GM06990 (cell line): ENCODE data around the gene ZNF823.

Experiments
- DNase-seq: peaks from one replicate; pipeline ENCODE4 v3.0.0-alpha.2; 2011; ENCODE audit not compliant: insufficient read length; ENCODE audit errors: extremely low read depth
- H3K27me3 ChIP-seq: replicated peaks from 2 replicates; pipeline ENCODE4 v1.6.0; 2011; ENCODE audit warnings: low read length; ENCODE audit not compliant: control insufficient read depth, insufficient read depth
- H3K36me3 ChIP-seq: 2 replicates; pipeline ENCODE4 v1.5.1; 2011; ENCODE audit warnings: low read length; ENCODE audit not compliant: control insufficient read depth, insufficient read depth
- H3K4me3 ChIP-seq: replicated peaks from 2 replicates; pipeline ENCODE4 v1.5.1; 2011; ENCODE audit warnings: low read depth, mild to moderate bottlenecking, control low read depth, low read length
- CTCF ChIP-seq: IDR thresholded peaks from 2 replicates; pipeline ENCODE4 v1.5.1; 2011; ENCODE audit warnings: low read length, control low read depth, mild to moderate bottlenecking, inconsistent platforms; ENCODE audit not compliant: insufficient read depth, poor library complexity, severe bottlenecking

The ZNF823 gene

DNA sequence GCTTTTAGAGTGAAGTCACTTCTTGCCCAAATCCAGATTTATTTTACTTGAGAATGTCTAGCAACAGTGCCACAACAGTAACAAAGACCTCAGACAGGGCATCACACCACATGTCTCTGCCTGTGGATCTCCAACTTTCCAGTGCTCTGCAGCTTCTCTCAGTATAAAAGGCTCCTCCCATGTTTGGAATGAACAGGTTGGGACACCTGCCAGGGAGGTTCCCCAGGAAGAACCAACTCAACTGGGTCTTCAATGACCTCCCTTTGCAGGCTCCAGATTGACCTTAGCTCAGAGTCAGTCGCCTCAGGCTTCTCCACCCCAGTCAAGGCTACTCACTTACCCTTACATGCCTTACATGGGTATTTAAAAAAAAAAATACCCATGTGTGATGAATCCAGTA lies 3.4 kb downstream of the ZNF823 start:
- no peaks in the 10 kb centered on the region for H3K36me3 ChIP-seq
- no peaks in the 10 kb centered on the region for H3K27me3 ChIP-seq
- TF ChIP-seq CTCF = no peak
- H3K4me3 ChIP-seq = no peak overlapping the region
- no peak for DNase-seq

DNA sequence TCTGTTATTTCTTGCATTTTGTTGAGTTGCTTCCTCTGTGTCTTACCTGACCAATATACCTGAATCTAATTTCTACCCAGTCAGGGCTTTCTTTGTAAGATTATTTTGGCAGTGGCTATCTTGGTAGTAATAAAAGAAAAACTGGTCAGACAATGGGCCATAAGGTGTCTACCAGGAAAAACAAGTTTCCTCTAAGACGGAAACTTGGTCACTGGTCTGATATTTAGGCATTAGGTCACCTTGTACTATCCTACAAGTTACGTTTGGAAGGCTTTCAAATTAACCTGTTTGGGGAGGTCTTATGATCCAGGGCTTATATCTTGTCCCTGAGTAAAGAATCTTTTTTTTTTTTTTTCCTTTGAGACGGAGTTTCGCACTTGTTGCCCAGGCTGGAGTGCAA lies 9.2 kb downstream of the ZNF823 start:
- TF ChIP-seq CTCF = no peak
- no peaks in the 10 kb centered on the region; the same call in none of the 2 replicates for H3K36me3 ChIP-seq
- no peaks in the 10 kb centered on the region for H3K27me3 ChIP-seq
- DNase-seq = no peak
- no peak overlapping the region for H3K4me3 ChIP-seq

DNA sequence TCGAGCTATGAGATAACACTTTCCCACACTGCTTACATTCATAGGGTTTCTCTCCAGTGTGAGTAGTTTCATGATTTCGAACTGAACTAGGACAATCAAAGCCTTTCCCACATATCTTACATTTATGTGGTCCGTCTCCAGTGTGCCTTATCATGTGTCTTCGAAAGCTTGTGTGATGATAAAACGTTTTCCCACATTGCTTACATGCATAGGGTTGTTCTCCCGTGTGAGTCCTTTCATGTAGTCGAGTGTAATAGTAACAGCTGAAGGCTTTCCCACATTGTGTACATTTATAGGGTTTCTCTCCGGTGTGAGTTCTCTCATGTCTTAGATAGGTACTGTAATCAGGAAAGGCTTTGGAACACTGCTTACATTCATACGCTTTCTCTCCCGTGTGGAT lies 16.3 kb downstream of the ZNF823 start:
- no peak overlapping the region for H3K4me3 ChIP-seq
- no peak for TF ChIP-seq CTCF
- DNase-seq = no peak
- H3K36me3 ChIP-seq = peaks cover 5% of the 10 kb centered on the region
- H3K27me3 ChIP-seq = no peaks in the 10 kb centered on the region

- Histone ChIP-seq H3K36me3 (peaks cover 5% of the 10 kb centered on the region), H3K4me3 (no peak overlapping the region), H3K27me3 (no peaks in the 10 kb centered on the region)
- no peak for TF ChIP-seq CTCF
- DNase-seq = no peak
Measured at GRCh38 chr19:11721681-11722080, 17.1 kb downstream of the ZNF823 start.

GRCh38 chr19:11710313-11710712 lies 28.4 kb downstream of the ZNF823 start:
- Histone ChIP-seq H3K27me3 (no peaks in the 10 kb centered on the region), H3K36me3 (no peaks in the 10 kb centered on the region), H3K4me3 (no peak overlapping the region)
- no peak for DNase-seq
- no peak for TF ChIP-seq CTCF

- no peak overlapping the region for H3K4me3 ChIP-seq
- TF ChIP-seq CTCF = no peak
- H3K27me3 ChIP-seq = no peaks in the 10 kb centered on the region
- no peaks in the 10 kb centered on the region for H3K36me3 ChIP-seq
- no peak for DNase-seq
Measured at GRCh38 chr19:11708457-11708856, 30.3 kb downstream of the ZNF823 start.
